GM04504 (cell line): ENCODE data around the gene ASTN2.

Experiments
- DNase-seq: peaks from one replicate; pipeline ENCODE4 v3.0.0-alpha.2; 2012; ENCODE audit warnings: low read depth

ASTN2 gene

GRCh38 chr9:116798521-116798920 is 616.3 kb downstream of the ASTN2 start:
- no peak for DNase-seq

- DNase-seq, result no peak
Measured at GRCh38 chr9:116797276-116797675, 617.6 kb downstream of the ASTN2 start.

- no peak for DNase-seq
Measured at GRCh38 chr9:116796669-116797068, 618.2 kb downstream of the ASTN2 start.

GRCh38 chr9:116795821-116796220 is 619.0 kb downstream of the ASTN2 start:
- no peak for DNase-seq

GRCh38 chr9:116792271-116792670 is 622.6 kb downstream of the ASTN2 start:
- no peak for DNase-seq

- DNase-seq, result no peak
Measured at GRCh38 chr9:116791326-116791725, 623.5 kb downstream of the ASTN2 start.

GRCh38 chr9:116789081-116789480 is 625.8 kb downstream of the ASTN2 start:
- DNase-seq, result no peak

- DNase-seq, result no peak
Measured at GRCh38 chr9:116786737-116787136, 628.1 kb downstream of the ASTN2 start.

GRCh38 chr9:116777116-116777515 is 637.7 kb downstream of the ASTN2 start:
- DNase-seq, result no peak

GRCh38 chr9:116774421-116775180 is 640.3 kb downstream of the ASTN2 start:
- no peak for DNase-seq

GRCh38 chr9:116767219-116767618 is 647.6 kb downstream of the ASTN2 start:
- no peak for DNase-seq

- no peak for DNase-seq
Measured at GRCh38 chr9:116765011-116765410, 649.8 kb downstream of the ASTN2 start.

- DNase-seq, result no peak
Measured at GRCh38 chr9:116763770-116764169, 651.1 kb downstream of the ASTN2 start.

- DNase-seq, result no peak
Measured at GRCh38 chr9:116760636-116761035, 654.2 kb downstream of the ASTN2 start.

- DNase-seq, result no peak
Measured at GRCh38 chr9:116757030-116757429, 657.8 kb downstream of the ASTN2 start.

GRCh38 chr9:116753389-116753788 is 661.5 kb downstream of the ASTN2 start:
- no peak for DNase-seq

GRCh38 chr9:116750510-116750909 is 664.3 kb downstream of the ASTN2 start:
- no peak for DNase-seq

GRCh38 chr9:116749772-116750171 is 665.1 kb downstream of the ASTN2 start:
- DNase-seq, result no peak

- no peak for DNase-seq
Measured at GRCh38 chr9:116749176-116749575, 665.7 kb downstream of the ASTN2 start.

- no peak for DNase-seq
Measured at GRCh38 chr9:116741742-116742141, 673.1 kb downstream of the ASTN2 start.

- no peak for DNase-seq
Measured at GRCh38 chr9:116741086-116741740, 673.6 kb downstream of the ASTN2 start.

- DNase-seq, result peak; percentile 43
Measured at GRCh38 chr9:116737152-116737546, 677.7 kb downstream of the ASTN2 start.

- no peak for DNase-seq
Measured at GRCh38 chr9:116736399-116737151, 678.3 kb downstream of the ASTN2 start.
